Ishikawa (cell line): Measurements from ENCODE around the gene MAST4.

Source experiments
- CEBPB ChIP-seq: IDR thresholded peaks from 2 replicates; pipeline ENCODE4 v1.6.1; 2012
- EGR1 ChIP-seq: IDR thresholded peaks from 2 replicates; pipeline ENCODE4 v1.6.1; 2012
- EP300 ChIP-seq: IDR thresholded peaks from 2 replicates; pipeline ENCODE4 v1.6.1; 2012; ENCODE audit warnings: borderline replicate concordance
- FOXM1 ChIP-seq: IDR thresholded peaks from 2 replicates; pipeline ENCODE4 v1.6.1; 2012; ENCODE audit warnings: low read depth, borderline replicate concordance
- MAX ChIP-seq: IDR thresholded peaks from 2 replicates; pipeline ENCODE4 v1.6.1; 2012
- NFIC ChIP-seq: IDR thresholded peaks from 2 replicates; pipeline ENCODE4 v1.6.1; 2012
- RAD21 ChIP-seq: IDR thresholded peaks from 2 replicates; pipeline ENCODE4 v1.6.1; 2012; ENCODE audit warnings: low read depth
- TCF12 ChIP-seq: IDR thresholded peaks from 2 replicates; pipeline ENCODE4 v1.6.1; 2012; ENCODE audit warnings: low read depth
- TEAD4 ChIP-seq: IDR thresholded peaks from 2 replicates; pipeline ENCODE4 v1.6.1; 2012
- YY1 ChIP-seq: IDR thresholded peaks from 2 replicates; pipeline ENCODE4 v1.6.1; 2012; ENCODE audit warnings: low read depth
- ZBTB7A ChIP-seq: IDR thresholded peaks from 2 replicates; pipeline ENCODE4 v1.6.1; 2012; ENCODE audit warnings: low read depth

- TF ChIP-seq NFIC (no peak), EGR1 (no peak), CEBPB (no peak), EP300 (no peak), FOXM1 (no peak), YY1 (no peak), TEAD4 (no peak), RAD21 (no peak), TCF12 (no peak), MAX (no peak), ZBTB7A (no peak)
Observed at GRCh38 chr5:66830636-66831035, 234.4 kb downstream of the MAST4 start.
